Right lobe of liver (tissue), 4 donors: ENCODE data around the gene CIITA.

Source experiments
- CTCF ChIP-seq, 4 donors: fragments of 200-600 bp in 3 of 4; fragments of 450-650 bp in 1 of 4; IDR thresholded peaks; one replicate each; pipeline versions ENCODE4 v1.5.1 to v1.8.0; 2016 to 2022; ENCODE audit warnings: antibody characterized with exemption in 4 of 4, mild to moderate bottlenecking in 2 of 4
- POLR2A ChIP-seq: fragments of 450-650 bp; IDR thresholded peaks from one replicate; pipeline ENCODE4 v1.6.1; 2017; ENCODE audit warnings: antibody characterized with exemption, mild to moderate bottlenecking
- donor health status: DM: no; HTN: no; CAD: no.
- donor health status: DM: no; HTN: no; CAD: no.
- donor health status: DM: no; HTN: yes; CAD: no.

- TF ChIP-seq CTCF (IDR thresholded peaks at IDR 0.05) (no peak), POLR2A (no peak)
These were observed 6.7 kb upstream of the CIITA start for GRCh38 chr16:10870137-10870776.
